IMR-90 (cell line): ENCODE results near the gene YBEY. TPM values are rescaled to one million over a fixed set of nuclear protein-coding genes. Genes with fewer than 3 reads are reported as not detected.

Source experiments
- ATAC-seq: fragments of 200-7000 bp; cut with Tn5 transposase; 2 replicates; pipeline ENCODE4 v1.9.1; 2020; ENCODE audit warnings: low read depth, mild to moderate bottlenecking, moderate library complexity
- BruUV-seq: library from RNA; stranded (reverse); fragments of 400-500 nt; replicated peaks from 2 replicates; lab custom pipeline; 2021; lab: Mats Ljungman, UMichigan
- CTCF ChIA-PET: fragments of 300-600 bp; formaldehyde crosslinking; extraction: SDS; loops from one replicate; lab custom pipeline; 2021; ENCODE audit warnings: antibody characterized with exemption; lab: Yijun Ruan, JAX
- POLR2A ChIA-PET: fragments of 300-600 bp; sonication (Branson Sonifier 250); formaldehyde crosslinking; loops from one replicate; lab custom pipeline; 2022; ENCODE audit warnings: antibody characterized with exemption; ENCODE audit not compliant: unreplicated experiment; lab: Charles Lee
- DNase-seq: peaks from one replicate; pipeline ENCODE4 v3.0.0; 2013
- H2AFZ ChIP-seq: replicated peaks from 2 replicates; pipeline ENCODE3; 2013; ENCODE audit warnings: low read length, mild to moderate bottlenecking; ENCODE audit not compliant: poor library complexity
- H2AK5ac ChIP-seq: 2 replicates; pipeline ENCODE4 v1.6.1; 2013; ENCODE audit warnings: low read depth, low read length, inconsistent platforms
- H2AK9ac ChIP-seq: replicated peaks from 2 replicates; pipeline ENCODE3; 2013; ENCODE audit warnings: mild to moderate bottlenecking, low read depth, low read length, moderate library complexity; ENCODE audit not compliant: poor library complexity
- H2BK120ac ChIP-seq: 2 replicates; pipeline ENCODE4 v1.6.1; 2013; ENCODE audit warnings: low read depth, low read length, inconsistent platforms
- H2BK15ac ChIP-seq: 3 replicates; pipeline ENCODE4 v1.6.1; 2013; ENCODE audit warnings: low read depth, low read length, inconsistent platforms
- H2BK20ac ChIP-seq: 2 replicates; pipeline ENCODE4 v1.6.1; 2013; ENCODE audit warnings: low read depth, mild to moderate bottlenecking, inconsistent platforms, low read length, moderate library complexity
- H2BK5ac ChIP-seq: 2 replicates; pipeline ENCODE4 v1.6.1; 2013; ENCODE audit warnings: mild to moderate bottlenecking, low read depth, low read length, inconsistent platforms; ENCODE audit not compliant: poor library complexity, severe bottlenecking
- H3K14ac ChIP-seq: replicated peaks from 2 replicates; pipeline ENCODE4 v1.6.1; 2013; ENCODE audit warnings: low read depth, low read length, inconsistent platforms
- H3K18ac ChIP-seq: 2 replicates; pipeline ENCODE4 v1.6.1; 2013; ENCODE audit warnings: low read depth, low read length, control low read depth
- H3K23ac ChIP-seq: 2 replicates; pipeline ENCODE4 v1.6.1; 2013; ENCODE audit warnings: low read depth, low read length, inconsistent platforms
- H3K27ac ChIP-seq: 2 replicates; pipeline ENCODE4 v1.5.1; 2013; ENCODE audit warnings: mild to moderate bottlenecking, control low read depth, low read length; ENCODE audit not compliant: insufficient read depth
- H3K27me3 ChIP-seq: 2 replicates; pipeline ENCODE4 v1.6.1; 2013; ENCODE audit warnings: low read length; ENCODE audit not compliant: control insufficient read depth, insufficient read depth
- H3K36me3 ChIP-seq: 2 replicates; pipeline ENCODE4 v1.6.1; 2013; ENCODE audit warnings: low read length, mixed read lengths; ENCODE audit not compliant: control insufficient read depth, insufficient read depth
- H3K4ac ChIP-seq: 2 replicates; pipeline ENCODE4 v1.6.1; 2013; ENCODE audit warnings: low read depth, low read length, inconsistent platforms
- H3K4me1 ChIP-seq: 2 replicates; pipeline ENCODE4 v1.6.1; 2013; ENCODE audit warnings: low read length, mixed read lengths; ENCODE audit not compliant: control insufficient read depth, insufficient read depth
- H3K4me2 ChIP-seq: 2 replicates; pipeline ENCODE4 v1.6.1; 2013; ENCODE audit warnings: low read depth, mild to moderate bottlenecking, control low read depth, low read length, moderate library complexity
- H3K4me3 ChIP-seq: 2 replicates; pipeline ENCODE4 v1.5.1; 2013; ENCODE audit warnings: low read depth, mild to moderate bottlenecking, control low read depth, low read length, moderate library complexity; ENCODE audit not compliant: insufficient read depth
- H3K56ac ChIP-seq: 2 replicates; pipeline ENCODE4 v1.6.1; 2013; ENCODE audit warnings: low read length, inconsistent platforms; ENCODE audit not compliant: insufficient read depth; ENCODE audit errors: extremely low read depth
- H3K79me1 ChIP-seq, 2 experiments: 2 replicates each; pipeline ENCODE4 v1.6.1; 2013; ENCODE audit warnings: low read length in 2 of 2, inconsistent platforms in 1 of 2, low read depth in 1 of 2
- H3K9ac ChIP-seq: 2 replicates; pipeline ENCODE4 v1.6.1; 2013; ENCODE audit warnings: low read depth, low read length, control low read depth
- H3K9me1 ChIP-seq: 2 replicates; pipeline ENCODE4 v1.6.1; 2013; ENCODE audit warnings: low read length, inconsistent platforms; ENCODE audit not compliant: insufficient read depth
- H3K9me3 ChIP-seq: 2 replicates; pipeline ENCODE4 v1.6.1; 2013; ENCODE audit warnings: low read length; ENCODE audit not compliant: control insufficient read depth, insufficient read depth
- H4K20me1 ChIP-seq: 2 replicates; pipeline ENCODE4 v1.6.1; 2013; ENCODE audit warnings: low read length, inconsistent platforms; ENCODE audit not compliant: insufficient read depth
- H4K5ac ChIP-seq: 2 replicates; pipeline ENCODE4 v1.6.1; 2013; ENCODE audit warnings: mild to moderate bottlenecking, low read depth, low read length, control low read depth
- H4K8ac ChIP-seq, 2 experiments: 2 replicates each; pipeline ENCODE4 v1.6.1; 2013; ENCODE audit warnings: low read depth in 2 of 2, low read length in 2 of 2, control low read depth in 1 of 2, inconsistent platforms in 1 of 2
- H4K91ac ChIP-seq: 2 replicates; pipeline ENCODE4 v1.6.1; 2013; ENCODE audit warnings: low read depth, low read length, inconsistent platforms; ENCODE audit not compliant: insufficient read depth
- CHD1 ChIP-seq: IDR thresholded peaks from 2 replicates; pipeline ENCODE4 v1.6.1; 2012; ENCODE audit warnings: low read depth, low read length, improper control_type of control experiment
- CTCF ChIP-seq: conservative IDR thresholded peaks from 2 replicates; pipeline ENCODE4 v1.5.1; 2012; ENCODE audit warnings: mild to moderate bottlenecking, low read depth, low read length, improper control_type of control experiment
- FOS ChIP-seq: fragments of 150-350 bp; IDR thresholded peaks from 2 replicates; pipeline ENCODE4 v1.6.1; 2016; ENCODE audit warnings: low read depth, low read length
- POLR2A ChIP-seq: IDR thresholded peaks from 2 replicates; pipeline ENCODE4 v1.6.1; 2012; ENCODE audit warnings: mild to moderate bottlenecking, low read depth, low read length
- RFX5 ChIP-seq: IDR thresholded peaks from 2 replicates; pipeline ENCODE4 v1.8.0; 2012; ENCODE audit warnings: low read depth, mild to moderate bottlenecking, low read length, moderate library complexity
- WGBS, 2 experiments: methylation state at CpG; one replicate each; pipeline versions ENCODE4 v1.1.5 to v1.1.7; 2013; ENCODE audit warnings: missing lambda C conversion rate in 2 of 2; ENCODE audit not compliant: insufficient read length in 1 of 2; ENCODE audit errors: extremely low coverage in 2 of 2; 5-methylcytosine and 5-hydroxymethylcytosine counted together
- dilution Hi-C: fragments of 300-500 bp; cut with HindIII; formaldehyde crosslinking; loops from one replicate; pipeline ENCODE4 v1.14.3; 2018; ENCODE audit warnings: low sequenced_read_pairs; ENCODE audit not compliant: unreplicated experiment
- in situ Hi-C: fragments of 300-500 bp; cut with MboI; formaldehyde crosslinking; loops from 3 replicates; pipeline ENCODE4 v1.14.3; 2019; ENCODE audit warnings: low sequenced_read_pairs, inconsistent platforms, mixed read lengths
- intact Hi-C: fragments of 100-400 bp; cut with micrococcal nuclease; formaldehyde crosslinking; loops from 2 replicates; pipeline ENCODE4 v1.10.0; 2022
- polyA plus RNA-seq, 3 experiments: library from polyadenylated mRNA; depleted of rRNA; stranded (reverse); fragments of >200 nt; gene quantifications; 2 replicates each; pipeline ENCODE4 v1.2.3, GENCODE V29; 2012; ENCODE audit warnings: low replicate concordance in 1 of 3
- total RNA-seq: library from RNA; depleted of rRNA; stranded (reverse); fragments of >200 nt; gene quantifications from 2 replicates; pipeline ENCODE4 v1.2.3, GENCODE V29; 2012

YBEY gene
- total and polyA plus RNA-seq, 2 of the 4 experiments (the other 2 are of a cell fraction): 5.9 to 26.2 TPM

DNA sequence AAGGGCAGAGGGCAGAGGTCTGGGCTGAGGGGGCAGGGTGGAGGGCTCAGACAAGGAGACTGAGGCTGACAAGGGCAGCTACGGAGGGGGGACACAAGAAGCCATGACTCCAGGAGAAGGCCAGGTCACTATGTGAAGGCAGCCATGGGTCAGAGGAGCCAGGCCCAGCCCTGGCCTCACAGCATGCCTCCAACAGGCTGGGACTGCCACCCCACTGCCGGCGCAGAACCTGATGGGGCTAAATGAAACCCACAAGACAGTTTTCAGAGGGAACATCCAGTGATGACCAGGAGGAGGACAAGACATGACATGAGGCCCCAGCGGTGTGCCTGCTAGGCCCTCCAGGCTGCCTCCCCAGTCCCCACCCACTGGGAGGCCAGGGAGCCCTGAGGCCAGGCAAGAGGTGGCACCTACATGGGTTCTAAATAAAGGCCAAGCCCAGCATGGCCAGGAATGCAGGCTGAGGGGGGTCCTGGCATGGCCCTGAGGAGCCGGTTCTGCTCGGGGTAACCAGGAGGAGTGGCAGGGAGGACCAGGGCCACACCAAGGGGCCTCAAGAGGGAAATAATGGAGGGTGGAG, 30.3 kb upstream of the YBEY start:
- Histone ChIP-seq H3K9ac (no peak overlapping the region), H3K27ac (no peak overlapping the region), H3K9me3 (no peaks in the 10 kb centered on the region), H2BK120ac (no peak overlapping the region), H2BK20ac (no peak overlapping the region), H4K5ac (no peak overlapping the region), H3K79me1 (peaks cover 9 to 27% of the 10 kb centered on the region in 2 experiments; a peak in 3 of 4 replicates), H2AFZ (no peak overlapping the region), H3K56ac (no peak overlapping the region; the same call in 1 of the 2 replicates), H2BK15ac (no peak overlapping the region), H3K4ac (no peak overlapping the region), H3K9me1 (no peaks in the 10 kb centered on the region), H3K4me1 (no peaks in the 10 kb centered on the region), H3K18ac (no peak overlapping the region), H3K4me2 (no peak overlapping the region), H2AK5ac (no peak overlapping the region), H3K14ac (no peak overlapping the region), H2AK9ac (peak overlapping the region; percentile 78), H3K4me3 (no peak overlapping the region), H3K23ac (no peak overlapping the region), H4K8ac (no peak overlapping the region), H2BK5ac (no peak overlapping the region), H3K36me3 (peaks cover 67% of the 10 kb centered on the region), H4K91ac (no peak overlapping the region), H3K27me3 (no peaks in the 10 kb centered on the region), H4K20me1 (no peaks in the 10 kb centered on the region; the same call in none of the 2 replicates)
- in situ Hi-C loops: no loop called here
- dilution Hi-C loops: no loop called here
- intact Hi-C loops: no loop called here
- DNase-seq (no peak), ATAC-seq (no peak)
- ChIA-PET CTCF (no interaction called here), POLR2A (no interaction called here)
- no TSS peak for BruUV-seq
- 82% methylated on average over 5 of the region's 6 CpGs; no CpG with 5 or more reads in 1 of the 2 experiments for WGBS, 2 experiments
- TF ChIP-seq CHD1 (no peak), POLR2A (no peak), RFX5 (no peak), CTCF (no peak), FOS (no peak)
